ENCODE measurements around the gene SMAD2.
"Not testable (repeated sequence)": the region's sequence is repeated elsewhere in the genome, so short reads cannot be mapped to it uniquely, and the experiment has no call there.

Gene SMAD2

DNA sequence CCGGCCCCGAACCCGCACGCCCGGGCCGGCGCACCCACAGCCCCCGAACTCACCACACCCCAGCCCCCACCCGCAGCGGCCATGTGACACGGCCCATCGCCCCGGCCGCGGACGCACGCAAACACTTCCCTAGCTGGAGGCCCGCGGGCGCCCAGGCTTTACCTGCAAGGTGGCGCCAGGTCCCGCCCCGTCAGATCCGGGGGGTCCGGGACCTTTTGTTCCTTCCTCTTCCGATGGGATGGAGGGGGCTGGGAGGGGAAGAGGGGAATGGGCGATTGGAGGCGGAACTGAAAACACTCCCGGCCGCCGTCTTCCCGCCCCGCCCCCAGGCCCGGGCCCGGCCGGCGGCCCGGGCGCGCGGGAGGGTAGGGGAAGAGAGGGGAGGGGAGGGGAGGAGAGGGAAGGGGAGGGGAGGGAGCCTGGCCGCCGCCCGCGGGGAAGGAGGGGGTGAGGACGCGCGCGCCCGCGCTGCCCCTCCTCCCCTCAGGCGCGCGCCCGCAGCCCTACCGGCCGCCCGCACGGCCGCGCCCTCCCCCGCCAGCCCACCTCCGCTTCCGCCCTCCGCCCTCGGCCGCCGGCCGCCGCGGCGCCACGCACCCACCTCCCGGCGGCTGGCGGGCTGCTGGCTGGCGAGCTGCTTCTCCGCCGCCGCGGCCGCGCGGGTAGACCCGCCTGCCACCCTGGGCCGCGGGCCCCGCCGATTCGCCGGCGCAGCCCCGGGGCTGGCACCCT is at the start of gene SMAD2:
TSS of gene SMAD2 (minus strand) at position 461 of the 732 bp plus-strand sequence. CDS start 33,903 bp downstream, outside the sequence.
- DNase-seq, result peak; percentile 77 to 80

- DNase-seq, result no peak
Measured at GRCh38 chr18:47979611-47980200, 49.2 kb upstream of the SMAD2 start.

- no peak for DNase-seq
Measured at GRCh38 chr18:47978603-47979002, 48.1 kb upstream of the SMAD2 start.

DNA sequence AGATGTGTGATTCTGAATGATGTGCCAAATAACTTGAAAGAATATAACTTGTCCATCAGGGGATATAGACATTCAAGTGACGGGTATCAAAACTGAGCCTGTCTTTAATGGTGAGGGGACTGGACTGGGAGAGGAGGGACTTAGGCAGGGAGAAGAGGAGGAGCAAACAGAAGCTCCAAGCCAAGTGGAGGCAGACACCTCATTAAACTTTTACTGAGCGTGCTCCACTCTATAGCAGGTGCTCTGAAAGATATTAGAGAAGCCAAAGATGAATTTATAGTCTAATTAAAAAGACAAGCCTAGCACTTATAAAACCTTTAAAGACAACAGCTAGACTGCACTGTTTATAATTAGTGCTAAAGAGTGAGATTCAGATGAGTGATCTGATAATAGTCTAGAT is 47.7 kb upstream of the SMAD2 start:
- DNase-seq, result no peak

DNA sequence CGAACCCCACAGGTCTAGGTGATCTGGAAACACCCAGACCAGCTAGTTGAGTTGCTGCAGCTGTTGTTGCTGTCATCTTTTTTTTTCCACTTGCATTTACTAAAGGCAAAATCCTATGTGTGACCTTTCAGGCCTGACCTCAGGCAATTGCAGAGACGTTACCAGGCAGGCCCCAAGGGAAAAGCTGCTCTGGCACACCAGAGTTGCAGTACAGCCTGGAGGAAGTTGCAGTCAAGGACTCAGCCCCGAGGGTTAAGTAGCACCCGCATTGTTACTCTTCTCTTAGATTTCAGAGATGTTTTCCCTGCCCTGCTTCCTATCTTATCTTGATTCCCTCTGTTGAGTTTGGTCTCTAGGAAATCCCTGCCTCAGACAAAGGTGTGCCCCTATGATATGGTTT is 45.2 kb upstream of the SMAD2 start:
- DNase-seq, result no peak

DNA sequence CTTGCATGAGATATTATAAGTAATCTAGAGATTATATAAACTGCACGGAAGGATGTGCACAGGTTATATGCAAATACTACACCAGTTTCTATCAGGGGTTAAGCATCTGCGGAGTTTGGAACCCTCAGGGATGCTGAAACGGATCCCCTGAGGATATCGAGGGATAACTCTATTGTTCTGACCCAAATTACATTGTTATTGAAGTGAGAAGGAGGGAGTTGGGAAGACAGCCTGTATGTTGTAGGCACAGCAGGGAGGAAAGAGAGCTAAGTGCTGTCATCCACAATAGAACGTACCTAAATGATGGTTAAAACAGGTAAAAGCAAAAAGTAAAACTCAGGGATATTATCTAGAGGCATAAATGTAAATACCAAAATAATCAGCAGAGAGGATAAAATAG is 44.6 kb upstream of the SMAD2 start:
- no peak for DNase-seq

GRCh38 chr18:47970664-47971531 is 40.4 kb upstream of the SMAD2 start:
- DNase-seq, result no peak

DNA sequence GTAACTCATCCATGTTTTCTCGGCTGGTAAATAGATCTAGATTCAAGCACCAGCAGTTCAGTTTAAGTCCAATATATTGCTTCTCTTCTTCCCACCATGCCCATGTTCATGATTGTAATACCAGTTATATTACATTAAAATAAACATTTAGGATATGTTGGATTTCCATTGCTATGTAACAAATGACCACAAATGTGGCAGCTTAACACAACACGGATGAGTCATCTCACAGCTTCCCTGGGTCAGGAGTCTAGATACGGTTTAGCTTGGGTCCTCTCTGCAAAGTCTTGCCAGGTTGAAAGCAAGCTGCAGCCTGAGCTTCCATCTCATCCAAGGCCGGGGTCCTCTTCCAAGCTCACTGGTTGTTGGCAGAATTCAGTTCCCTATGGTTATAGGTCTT is 39.4 kb upstream of the SMAD2 start:
- no peak for DNase-seq

DNA sequence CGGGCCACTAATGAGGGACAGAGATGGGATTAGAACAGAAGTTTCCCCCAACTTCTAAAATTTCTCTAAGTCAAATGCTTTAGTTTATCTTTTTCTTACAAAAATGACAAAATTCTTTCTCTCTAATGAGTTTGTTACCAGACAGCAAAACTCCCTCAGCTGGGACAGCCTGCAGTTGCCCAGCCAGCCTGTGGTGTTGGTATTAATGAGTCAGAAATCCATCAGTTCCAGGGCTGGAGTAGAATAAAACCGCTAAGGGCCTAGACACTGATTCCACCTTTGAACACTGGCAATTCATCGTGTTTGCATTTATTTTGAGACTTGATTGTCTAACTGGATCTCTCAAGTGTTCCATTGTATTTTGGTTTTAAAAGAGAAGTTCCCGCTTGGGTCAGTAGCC is 38.3 kb upstream of the SMAD2 start:
- DNase-seq, result no peak

- no peak for DNase-seq
Measured at GRCh38 chr18:47968006-47968676, 37.7 kb upstream of the SMAD2 start.

DNA sequence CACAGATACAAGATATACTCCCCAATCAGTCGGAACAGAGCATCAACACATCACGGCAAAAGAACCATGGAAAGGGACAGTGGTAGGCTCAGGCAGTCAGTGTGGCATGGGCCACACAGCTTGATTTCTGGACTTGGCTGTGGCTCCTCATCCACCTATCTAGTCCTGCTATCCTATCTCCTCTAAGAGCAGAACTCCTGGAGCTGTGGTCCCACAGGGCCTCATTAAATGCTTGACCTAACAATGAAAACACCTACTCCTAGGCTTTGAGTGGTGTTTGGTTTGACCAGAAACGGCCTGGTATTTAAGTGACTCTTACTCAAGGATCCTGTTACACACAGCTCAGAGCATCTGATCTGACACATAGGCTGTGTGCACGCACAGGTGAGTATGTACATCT is 33.6 kb upstream of the SMAD2 start:
- DNase-seq, result no peak

DNA sequence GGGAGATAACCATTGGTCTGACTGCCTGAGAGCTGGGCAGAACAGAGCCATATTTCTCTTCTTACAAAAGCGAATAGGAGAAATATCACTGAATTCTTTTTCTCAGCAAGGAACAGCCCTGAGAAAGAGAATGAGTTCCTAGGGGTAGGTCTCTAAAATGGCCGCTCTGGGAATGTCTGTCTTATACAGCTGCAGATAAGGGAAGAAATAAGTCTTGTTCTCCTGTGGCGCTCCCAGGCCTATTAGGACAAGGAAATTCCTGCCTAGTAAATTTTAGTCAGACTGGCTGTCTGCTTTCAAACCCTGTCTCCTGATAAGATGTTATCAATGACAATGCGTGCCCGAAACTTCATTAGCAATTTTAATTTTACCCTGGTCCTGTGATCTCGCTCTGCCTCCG is 30.5 kb upstream of the SMAD2 start:
- not testable (repeated sequence) for DNase-seq

GRCh38 chr18:47953471-47953931 is 23.0 kb upstream of the SMAD2 start:
- DNase-seq, result peak in 1 of 2 experiments; percentile 25

DNA sequence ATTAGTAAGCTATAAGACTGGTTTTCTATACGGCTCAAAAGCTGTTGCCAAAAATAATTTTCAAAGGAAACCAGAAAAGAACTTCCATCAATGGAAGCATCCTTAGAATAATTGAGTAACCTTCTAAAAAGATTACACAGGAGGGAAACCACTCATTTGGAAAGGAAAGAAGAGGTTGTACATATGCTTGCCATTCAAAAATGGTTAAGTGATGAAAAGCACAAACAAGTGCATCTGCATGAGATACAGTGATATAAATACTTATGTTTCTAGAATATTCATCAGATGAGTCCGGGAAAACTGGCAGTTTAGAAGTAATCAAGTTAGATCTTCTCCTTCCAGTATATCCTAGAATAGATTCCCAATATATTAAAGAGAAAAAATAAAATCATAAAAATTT is 20.1 kb upstream of the SMAD2 start:
- DNase-seq, result no peak

- no peak for DNase-seq
Measured at GRCh38 chr18:47949202-47949601, 18.7 kb upstream of the SMAD2 start.

- no peak for DNase-seq
Measured at GRCh38 chr18:47946889-47947288, 16.4 kb upstream of the SMAD2 start.

DNA sequence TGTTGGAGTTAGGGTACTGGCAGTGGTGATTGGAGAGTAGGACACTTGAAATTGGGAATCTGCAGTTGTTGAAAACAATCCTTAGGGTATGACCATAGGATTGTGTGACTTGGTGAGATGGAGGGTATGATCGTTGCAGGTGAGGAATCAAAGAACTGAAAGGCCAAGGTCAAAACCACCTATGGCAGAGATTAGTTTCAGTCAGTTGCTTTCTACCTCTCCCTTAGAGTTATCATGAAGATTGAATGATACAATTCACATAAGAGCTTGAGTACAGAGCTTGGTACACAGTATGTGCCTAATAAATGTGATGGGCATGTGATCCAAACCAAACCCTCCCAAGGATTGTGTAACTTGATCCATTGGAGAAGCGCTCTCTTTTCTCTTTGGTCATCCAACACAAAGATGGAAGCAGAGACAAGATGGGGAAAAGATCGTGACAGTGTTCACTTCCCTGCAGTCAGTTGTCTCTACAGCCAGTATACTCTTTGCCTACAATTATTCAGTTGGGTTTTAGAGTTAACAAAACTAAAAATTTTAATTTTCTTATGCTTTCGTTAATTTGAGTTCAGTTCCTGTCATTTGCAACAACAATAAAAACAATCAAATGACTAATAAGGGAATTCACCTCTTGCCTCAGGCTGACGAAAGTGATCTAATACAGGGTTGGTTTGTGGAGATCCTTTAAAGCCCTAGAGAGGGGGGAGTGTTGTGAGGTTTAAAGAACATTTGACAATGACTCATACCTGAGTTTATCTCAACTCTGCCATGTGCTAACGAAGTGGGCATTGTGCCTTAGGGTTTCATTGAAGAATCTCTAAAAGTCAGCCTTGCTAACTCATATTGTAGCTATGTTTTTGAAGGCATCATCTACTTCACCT is 14.8 kb upstream of the SMAD2 start:
- DNase-seq, result no peak

DNA sequence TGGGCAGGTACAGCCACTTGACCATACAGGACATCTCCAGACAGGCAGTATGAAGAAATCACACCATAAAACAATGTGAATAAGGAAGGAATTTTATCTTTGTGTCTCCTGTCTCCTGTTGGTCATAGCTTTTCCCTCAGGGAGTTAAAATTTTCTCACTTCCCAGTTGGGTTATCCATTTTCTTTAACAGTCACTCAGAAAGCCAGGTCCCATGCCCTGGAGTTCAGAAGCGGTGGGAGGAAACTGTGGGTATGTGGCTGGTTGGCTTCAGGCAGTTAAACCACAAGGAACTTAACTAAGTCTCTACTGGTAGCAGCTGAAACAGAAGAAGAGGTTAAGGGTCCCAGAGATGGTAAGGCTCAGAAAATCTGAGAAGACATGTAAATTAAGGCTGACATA is 6.5 kb upstream of the SMAD2 start:
- DNase-seq, result no peak

DNA sequence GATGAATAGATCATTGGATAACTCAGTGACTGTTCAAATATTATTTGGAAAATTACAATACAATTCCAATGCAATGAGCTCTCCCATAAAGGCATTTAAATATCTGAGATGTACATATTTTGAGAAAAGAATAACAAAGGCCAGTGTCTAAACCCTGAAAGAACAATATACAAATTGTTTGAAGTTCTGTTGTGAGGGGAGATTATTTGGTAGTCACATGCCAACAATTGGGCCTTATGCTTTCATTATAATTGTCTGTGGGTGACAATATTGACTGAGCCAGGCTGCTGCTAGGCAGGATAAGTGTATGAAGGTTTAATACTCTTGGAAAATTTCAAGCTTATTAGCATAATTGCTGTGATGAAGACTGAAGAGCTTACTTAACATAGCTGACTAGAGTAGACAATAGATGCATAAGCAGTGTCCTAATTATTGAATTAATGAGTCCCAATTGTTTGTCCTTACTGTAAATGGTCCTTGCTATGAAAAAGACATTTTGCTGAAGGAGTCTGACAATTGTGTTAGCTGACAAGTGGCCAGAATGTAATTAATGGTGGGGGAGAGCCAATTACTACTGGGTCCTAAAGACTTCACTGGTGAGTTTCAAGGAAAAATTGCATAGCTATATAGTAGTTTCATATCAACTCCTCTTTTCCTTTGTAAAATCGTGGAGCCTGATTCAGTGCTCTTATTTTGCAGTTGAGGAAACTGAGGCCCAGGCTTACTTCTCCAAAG is 5.0 kb upstream of the SMAD2 start:
- no peak for DNase-seq

- no peak for DNase-seq
Measured at GRCh38 chr18:47932603-47933002, 2.1 kb upstream of the SMAD2 start.

DNA sequence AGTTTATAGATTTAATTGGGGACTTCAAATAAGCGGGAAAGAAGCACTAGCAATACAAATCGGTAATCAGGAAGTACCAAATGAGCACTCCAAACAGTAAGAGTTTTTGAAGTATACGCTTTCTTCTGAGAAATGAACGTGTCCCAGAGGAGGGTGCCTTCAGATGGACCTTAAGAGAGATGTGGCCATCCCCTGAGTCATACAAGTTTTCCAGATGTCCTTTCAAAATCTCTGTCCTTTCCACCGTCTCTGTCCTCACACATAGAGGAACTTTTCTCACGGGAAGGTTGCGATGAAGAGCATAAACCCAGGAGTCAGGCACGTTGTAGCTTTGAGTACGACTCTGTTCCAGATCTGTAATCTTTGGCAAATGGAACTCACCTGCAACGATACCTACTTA is 1.7 kb upstream of the SMAD2 start:
- DNase-seq, result no peak
